ENCODE results near the gene SLC39A11.

DNA sequence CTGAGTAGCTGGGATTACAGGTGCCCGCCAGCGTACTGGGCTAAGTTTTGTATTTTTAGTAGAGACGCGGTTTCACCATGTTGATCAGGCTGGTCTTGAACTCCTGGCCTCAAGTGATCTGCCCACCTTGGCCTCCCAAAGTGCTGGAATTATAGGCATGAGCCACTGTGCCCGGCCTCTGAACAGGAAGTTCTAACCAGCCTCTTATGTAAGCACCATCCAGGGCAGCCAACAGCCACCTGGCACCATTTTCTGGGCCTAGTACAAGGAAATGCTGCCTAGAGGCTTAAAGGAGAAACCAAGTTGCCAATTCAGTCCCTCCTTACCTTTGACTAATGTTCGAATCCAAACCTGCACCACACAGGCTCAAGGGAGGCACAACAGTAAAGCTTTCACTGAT, 8.5 kb upstream of the SLC39A11 start:
- TF ChIP-seq ZFP30 (CRISPR knock-in tag; IDR thresholded peaks at IDR 0.05), result no peak
- no peak for TF ChIP-seq PPARA (CRISPR knock-in tag; IDR thresholded peaks at IDR 0.05; ENCODE audit: borderline replicate concordance)
- TF ChIP-seq, protein P1, sequence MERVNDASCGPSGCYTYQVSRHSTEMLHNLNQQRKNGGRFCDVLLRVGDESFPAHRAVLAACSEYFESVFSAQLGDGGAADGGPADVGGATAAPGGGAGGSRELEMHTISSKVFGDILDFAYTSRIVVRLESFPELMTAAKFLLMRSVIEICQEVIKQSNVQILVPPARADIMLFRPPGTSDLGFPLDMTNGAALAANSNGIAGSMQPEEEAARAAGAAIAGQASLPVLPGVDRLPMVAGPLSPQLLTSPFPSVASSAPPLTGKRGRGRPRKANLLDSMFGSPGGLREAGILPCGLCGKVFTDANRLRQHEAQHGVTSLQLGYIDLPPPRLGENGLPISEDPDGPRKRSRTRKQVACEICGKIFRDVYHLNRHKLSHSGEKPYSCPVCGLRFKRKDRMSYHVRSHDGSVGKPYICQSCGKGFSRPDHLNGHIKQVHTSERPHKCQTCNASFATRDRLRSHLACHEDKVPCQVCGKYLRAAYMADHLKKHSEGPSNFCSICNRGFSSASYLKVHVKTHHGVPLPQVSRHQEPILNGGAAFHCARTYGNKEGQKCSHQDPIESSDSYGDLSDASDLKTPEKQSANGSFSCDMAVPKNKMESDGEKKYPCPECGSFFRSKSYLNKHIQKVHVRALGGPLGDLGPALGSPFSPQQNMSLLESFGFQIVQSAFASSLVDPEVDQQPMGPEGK (CRISPR knock-in tag; IDR thresholded peaks at IDR 0.05; ENCODE audit: borderline replicate concordance), result no peak
- no peak for TF ChIP-seq ZNF70 (CRISPR knock-in tag; IDR thresholded peaks at IDR 0.05)
- TF ChIP-seq TCF4 (CRISPR knock-in tag; IDR thresholded peaks at IDR 0.05; ENCODE audit: borderline replicate concordance), result no peak
- no peak for TF ChIP-seq ZNF565 (CRISPR knock-in tag; conservative IDR thresholded peaks at IDR 0.05; ENCODE audit: low read depth)
- no peak for TF ChIP-seq ARNTL (CRISPR knock-in tag; IDR thresholded peaks at IDR 0.05; ENCODE audit: borderline replicate concordance, low read depth)
- TF ChIP-seq, protein P2, sequence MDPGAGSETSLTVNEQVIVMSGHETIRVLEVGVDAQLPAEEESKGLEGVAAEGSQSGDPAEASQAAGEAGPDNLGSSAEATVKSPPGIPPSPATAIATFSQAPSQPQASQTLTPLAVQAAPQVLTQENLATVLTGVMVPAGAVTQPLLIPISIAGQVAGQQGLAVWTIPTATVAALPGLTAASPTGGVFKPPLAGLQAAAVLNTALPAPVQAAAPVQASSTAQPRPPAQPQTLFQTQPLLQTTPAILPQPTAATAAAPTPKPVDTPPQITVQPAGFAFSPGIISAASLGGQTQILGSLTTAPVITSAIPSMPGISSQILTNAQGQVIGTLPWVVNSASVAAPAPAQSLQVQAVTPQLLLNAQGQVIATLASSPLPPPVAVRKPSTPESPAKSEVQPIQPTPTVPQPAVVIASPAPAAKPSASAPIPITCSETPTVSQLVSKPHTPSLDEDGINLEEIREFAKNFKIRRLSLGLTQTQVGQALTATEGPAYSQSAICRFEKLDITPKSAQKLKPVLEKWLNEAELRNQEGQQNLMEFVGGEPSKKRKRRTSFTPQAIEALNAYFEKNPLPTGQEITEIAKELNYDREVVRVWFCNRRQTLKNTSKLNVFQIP (CRISPR knock-in tag; IDR thresholded peaks at IDR 0.05; ENCODE audit: borderline replicate concordance, low read depth), result no peak
- no peak for TF ChIP-seq GLIS3 (CRISPR knock-in tag; IDR thresholded peaks at IDR 0.05)
- TF ChIP-seq, protein P3, sequence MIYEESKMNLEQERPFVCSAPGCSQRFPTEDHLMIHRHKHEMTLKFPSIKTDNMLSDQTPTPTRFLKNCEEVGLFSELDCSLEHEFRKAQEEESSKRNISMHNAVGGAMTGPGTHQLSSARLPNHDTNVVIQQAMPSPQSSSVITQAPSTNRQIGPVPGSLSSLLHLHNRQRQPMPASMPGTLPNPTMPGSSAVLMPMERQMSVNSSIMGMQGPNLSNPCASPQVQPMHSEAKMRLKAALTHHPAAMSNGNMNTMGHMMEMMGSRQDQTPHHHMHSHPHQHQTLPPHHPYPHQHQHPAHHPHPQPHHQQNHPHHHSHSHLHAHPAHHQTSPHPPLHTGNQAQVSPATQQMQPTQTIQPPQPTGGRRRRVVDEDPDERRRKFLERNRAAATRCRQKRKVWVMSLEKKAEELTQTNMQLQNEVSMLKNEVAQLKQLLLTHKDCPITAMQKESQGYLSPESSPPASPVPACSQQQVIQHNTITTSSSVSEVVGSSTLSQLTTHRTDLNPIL (CRISPR knock-in tag; IDR thresholded peaks at IDR 0.05; ENCODE audit: low read depth), result no peak
- TF ChIP-seq ZC3H10 (CRISPR knock-in tag; IDR thresholded peaks at IDR 0.05), result no peak
- no peak for TF ChIP-seq ZNF8 (CRISPR knock-in tag; IDR thresholded peaks at IDR 0.05)
- TF ChIP-seq, protein P4, sequence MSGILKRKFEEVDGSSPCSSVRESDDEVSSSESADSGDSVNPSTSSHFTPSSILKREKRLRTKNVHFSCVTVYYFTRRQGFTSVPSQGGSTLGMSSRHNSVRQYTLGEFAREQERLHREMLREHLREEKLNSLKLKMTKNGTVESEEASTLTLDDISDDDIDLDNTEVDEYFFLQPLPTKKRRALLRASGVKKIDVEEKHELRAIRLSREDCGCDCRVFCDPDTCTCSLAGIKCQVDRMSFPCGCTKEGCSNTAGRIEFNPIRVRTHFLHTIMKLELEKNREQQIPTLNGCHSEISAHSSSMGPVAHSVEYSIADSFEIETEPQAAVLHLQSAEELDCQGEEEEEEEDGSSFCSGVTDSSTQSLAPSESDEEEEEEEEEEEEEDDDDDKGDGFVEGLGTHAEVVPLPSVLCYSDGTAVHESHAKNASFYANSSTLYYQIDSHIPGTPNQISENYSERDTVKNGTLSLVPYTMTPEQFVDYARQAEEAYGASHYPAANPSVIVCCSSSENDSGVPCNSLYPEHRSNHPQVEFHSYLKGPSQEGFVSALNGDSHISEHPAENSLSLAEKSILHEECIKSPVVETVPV (CRISPR knock-in tag; IDR thresholded peaks at IDR 0.05), result no peak

All from SK-N-SH treated with all-trans-retinoic acid at 6 μM for 48 hours (cell line).